HL-60 (cell line): ENCODE measurements around the gene CD69.
A peak's percentile ranks its signal among the peaks of the same experiment; 100 is the strongest.

Experiments used
- DNase-seq, 2 experiments: peaks; one replicate each; pipeline ENCODE4 v3.0.0-alpha.2; 2010 to 2020; ENCODE audit warnings: low read depth in 1 of 2, low spot score in 1 of 2
- H3K27ac ChIP-seq: fragments of 250-450 bp; sonication (Bioruptor Pico); replicated peaks from 2 replicates; pipeline ENCODE4 v1.5.1; 2020; ENCODE audit warnings: mild to moderate bottlenecking, moderate library complexity
- H3K27me3 ChIP-seq: fragments of 250-450 bp; sonication (Bioruptor Pico); 2 replicates; pipeline ENCODE4 v1.5.1; 2021; ENCODE audit warnings: mild to moderate bottlenecking, moderate library complexity; ENCODE audit not compliant: insufficient read depth, poor library complexity, severe bottlenecking
- H3K4me3 ChIP-seq: replicated peaks from 2 replicates; pipeline ENCODE4 v1.5.1; 2011; ENCODE audit warnings: mild to moderate bottlenecking, control low read depth, low read length; ENCODE audit not compliant: insufficient read depth
- CTCF ChIP-seq: IDR thresholded peaks from one replicate; pipeline ENCODE4 v1.5.1; 2011; ENCODE audit warnings: low read length, control low read depth, inconsistent platforms; ENCODE audit not compliant: insufficient read depth
- GABPA ChIP-seq: IDR thresholded peaks from 2 replicates; pipeline ENCODE4 v1.6.1; 2012; ENCODE audit warnings: low read depth
- POLR2AphosphoS5 ChIP-seq: IDR thresholded peaks from 2 replicates; pipeline ENCODE4 v1.6.1; 2012; ENCODE audit warnings: low read depth
- REST ChIP-seq: IDR thresholded peaks from 2 replicates; pipeline ENCODE4 v1.6.1; 2012; ENCODE audit warnings: low read depth; ENCODE audit not compliant: insufficient replicate concordance
- SPI1 ChIP-seq: IDR thresholded peaks from 2 replicates; pipeline ENCODE4 v1.6.1; 2012; ENCODE audit warnings: low read depth, mild to moderate bottlenecking, borderline replicate concordance

Gene CD69

GRCh38 chr12:9735601-9736000 lies 25.1 kb downstream of the CD69 start:
- Histone ChIP-seq H3K4me3 (no peak overlapping the region), H3K27ac (0 out of 2 replicates have a peak overlapping the region, but pooled peaks have one; percentile 5), H3K27me3 (no peaks in the 10 kb centered on the region)
- TF ChIP-seq GABPA, result no peak
- TF ChIP-seq CTCF, result no peak
- no peak for TF ChIP-seq REST
- TF ChIP-seq SPI1, result no peak
- TF ChIP-seq POLR2AphosphoS5, result no peak
- DNase-seq, result no peak

- no peak within 1 kb of the TSS for H3K4me3 ChIP-seq
Observed at GRCh38 chr12:9732921-9733461, 27.7 kb downstream of the CD69 start, which contains the start of gene CLECL1. TSS of gene CLECL1 (minus strand) at chr12:9733097.

GRCh38 chr12:9731797-9732196 lies 28.9 kb downstream of the CD69 start:
- TF ChIP-seq POLR2AphosphoS5 (no peak), GABPA (no peak), REST (no peak), CTCF (no peak), SPI1 (no peak)
- Histone ChIP-seq H3K27me3 (no peaks in the 10 kb centered on the region), H3K4me3 (no peak overlapping the region), H3K27ac (peak overlapping the region; percentile 25)
- DNase-seq, result no peak

More at GRCh38 chr12:9732921-9733461, 27.7 kb downstream of the CD69 start, which contains the start of gene CLECL1:
- Histone ChIP-seq H3K27me3 (no peaks in the 10 kb centered on the region), H3K27ac (peak within 1 kb of the TSS; percentile 29)
- no peak for DNase-seq
- TF ChIP-seq SPI1 (peak; percentile 98), POLR2AphosphoS5 (no peak)

- no peak for DNase-seq
- peak overlapping the region; percentile 25; the same call in 1 of the 2 replicates for H3K27ac ChIP-seq
- no peaks in the 10 kb centered on the region for H3K27me3 ChIP-seq
- no peak for TF ChIP-seq SPI1
- TF ChIP-seq CTCF, result no peak
- no peak for TF ChIP-seq POLR2AphosphoS5
- no peak for TF ChIP-seq GABPA
- no peak for TF ChIP-seq REST
- no peak overlapping the region for H3K4me3 ChIP-seq
Observed at GRCh38 chr12:9731393-9731792, 29.3 kb downstream of the CD69 start.
